GM21737 (cell line): ENCODE measurements around the gene MAST2.
"Not testable (repeated sequence)": the region's sequence is repeated elsewhere in the genome, so short reads cannot be mapped to it uniquely, and the experiment has no call there.

ENCODE experiments used
- ATAC-seq: cut with Tn5 transposase; IDR thresholded peaks from one replicate; pipeline ENCODE4 v1.9.1; 2021; ENCODE audit warnings: mild to moderate bottlenecking, moderate library complexity; ENCODE audit not compliant: unreplicated experiment

The MAST2 gene

DNA sequence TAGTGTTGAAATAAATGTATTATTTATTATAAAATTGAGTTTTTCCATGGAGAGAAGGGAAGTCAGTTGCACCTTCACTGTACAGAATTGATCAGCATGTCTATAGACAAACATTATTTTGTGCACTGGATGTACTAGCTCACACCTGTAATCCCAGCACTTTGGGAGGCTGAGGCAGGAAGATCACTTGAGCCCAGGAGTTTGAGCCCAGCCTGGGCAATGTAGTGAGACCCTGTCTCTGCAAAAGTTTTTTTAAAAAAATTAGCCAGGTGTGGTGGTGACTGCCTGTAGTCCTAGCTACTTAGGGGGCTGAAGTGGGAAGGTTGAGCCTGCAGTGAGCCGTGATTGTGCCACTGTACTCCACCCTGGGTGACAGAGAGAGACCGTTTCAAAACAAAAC, 87.7 kb downstream of the MAST2 start:
- ATAC-seq, result no peak

DNA sequence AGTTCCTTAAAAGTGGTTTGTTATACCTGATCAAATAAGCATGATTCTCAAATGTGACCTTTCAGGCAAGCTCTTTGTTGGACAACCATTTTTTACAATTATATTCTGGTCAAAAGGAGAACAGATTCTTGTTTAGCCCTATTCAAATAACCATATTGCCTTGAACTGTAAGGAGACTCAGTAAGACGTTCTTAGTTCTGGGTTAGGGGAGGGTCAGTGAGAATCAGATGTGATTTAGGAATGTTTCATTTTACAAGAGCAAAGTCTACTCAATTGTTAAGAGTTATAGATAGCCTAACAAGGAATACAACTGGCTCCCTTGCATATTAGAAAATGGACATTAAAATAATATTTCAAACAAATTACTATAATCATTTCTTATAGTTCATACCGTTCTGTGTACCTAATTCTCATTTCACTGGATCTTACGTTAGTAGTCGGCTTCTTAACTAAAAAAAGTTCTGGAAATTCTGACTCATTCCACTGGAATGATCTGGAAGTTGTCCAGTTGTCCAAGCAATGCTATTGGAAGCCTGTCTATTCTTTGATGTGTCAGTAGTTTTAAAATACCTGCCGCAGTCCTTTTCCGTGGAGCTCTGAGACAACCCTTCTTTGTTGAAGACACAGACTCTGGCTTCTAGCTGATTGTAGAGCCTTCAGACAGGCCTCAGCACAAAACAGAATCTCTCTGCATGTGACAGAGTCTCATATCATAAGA, 88.8 kb downstream of the MAST2 start:
- no peak for ATAC-seq

DNA sequence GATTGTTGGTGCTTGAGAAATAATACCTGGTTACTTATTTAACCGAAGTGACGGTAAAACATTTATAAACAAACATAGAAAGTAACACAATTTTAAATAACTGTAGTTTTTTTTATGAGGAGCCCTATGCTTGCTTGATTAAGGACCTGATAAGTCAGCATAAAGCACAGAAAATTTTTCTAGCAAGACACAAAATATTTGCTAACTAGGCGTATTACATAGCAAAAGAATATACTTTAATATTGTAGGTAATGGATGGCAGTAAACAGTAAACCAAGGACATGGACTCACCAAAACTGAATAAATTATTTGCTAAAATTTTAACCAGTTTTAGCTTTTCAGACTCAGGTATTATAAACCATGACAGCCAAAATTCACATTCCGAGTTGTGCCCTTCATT, 90.9 kb downstream of the MAST2 start:
- ATAC-seq, result no peak

DNA sequence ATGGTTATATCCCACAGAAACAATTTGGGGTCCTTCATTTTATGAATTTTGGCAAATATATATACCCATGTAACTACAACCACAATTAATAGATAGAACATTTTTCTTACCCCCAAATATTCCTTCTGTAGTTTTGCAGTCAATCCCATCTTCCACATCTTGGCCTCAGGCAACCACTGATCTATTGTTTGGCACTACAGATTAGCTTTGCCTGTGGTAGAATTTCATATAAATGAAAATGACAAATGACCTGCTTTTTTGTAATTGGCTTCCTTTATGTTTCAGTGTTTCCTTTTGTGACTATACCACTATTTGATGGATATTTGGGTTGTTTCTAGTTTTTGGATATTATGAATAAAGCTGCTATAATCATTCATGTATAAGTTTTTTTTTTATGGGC, 91.5 kb downstream of the MAST2 start:
- ATAC-seq, result no peak

DNA sequence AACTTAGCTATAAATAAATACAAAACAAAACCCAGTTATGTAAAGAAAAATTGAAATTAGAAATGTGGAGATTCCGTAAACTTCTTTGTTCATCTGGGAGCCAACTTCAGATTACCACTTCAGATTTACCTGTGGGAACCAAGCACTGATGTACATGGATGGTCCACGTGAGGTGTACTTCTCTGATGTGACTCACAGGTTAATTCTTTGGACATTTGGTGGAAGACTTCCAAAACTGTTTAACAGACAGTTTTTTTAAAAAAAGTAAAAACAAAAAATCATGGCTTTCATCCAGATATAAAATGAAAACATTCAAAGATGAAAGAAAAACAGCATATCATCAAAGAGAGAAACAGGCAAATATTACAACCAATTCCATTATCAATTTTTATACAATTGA, 92.0 kb downstream of the MAST2 start:
- no peak for ATAC-seq

DNA sequence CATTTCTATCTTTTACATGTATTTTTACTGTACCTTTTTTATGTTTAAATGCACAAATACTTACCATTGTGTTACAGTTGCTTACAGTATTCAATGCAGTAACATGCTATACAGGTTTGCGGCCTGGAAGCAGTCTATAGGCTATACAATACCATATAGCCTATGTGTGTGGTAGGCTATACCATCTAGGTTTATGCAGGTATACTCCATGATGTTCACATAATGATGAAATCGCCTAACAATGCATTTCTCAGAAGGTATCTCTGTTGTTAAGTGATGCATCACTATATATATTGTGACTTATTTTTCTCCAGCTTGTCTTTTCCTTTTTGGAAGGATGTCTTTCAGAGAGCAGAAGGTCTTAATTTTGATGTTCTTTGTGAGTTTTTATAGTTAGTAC, 103.5 kb downstream of the MAST2 start:
- ATAC-seq, result no peak

DNA sequence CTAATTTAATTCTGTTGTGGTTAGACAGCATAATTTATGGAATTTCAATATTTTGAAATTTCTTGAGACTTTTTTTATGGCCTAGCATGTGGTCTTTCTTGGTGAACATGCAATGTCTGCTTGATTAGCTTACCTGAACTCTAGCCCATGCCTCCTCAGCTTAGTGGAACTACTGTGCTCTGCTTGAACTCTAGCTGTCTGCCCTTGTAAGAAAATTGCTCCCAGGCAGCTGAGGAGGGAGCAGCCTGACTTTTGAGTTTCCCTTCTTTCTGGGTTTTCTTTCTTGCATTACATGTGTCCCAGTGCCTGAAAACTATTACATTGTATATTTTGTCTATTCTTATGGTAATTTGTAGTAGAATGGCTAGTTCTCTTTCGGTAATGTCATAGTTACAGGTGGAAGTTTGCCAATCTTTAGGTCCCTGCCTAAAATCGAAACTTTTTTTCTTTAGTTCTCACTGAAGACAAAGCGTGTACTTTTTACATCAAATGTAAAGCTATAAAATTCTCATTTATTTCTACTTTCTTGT, 105.3 kb downstream of the MAST2 start:
- ATAC-seq, result no peak

DNA sequence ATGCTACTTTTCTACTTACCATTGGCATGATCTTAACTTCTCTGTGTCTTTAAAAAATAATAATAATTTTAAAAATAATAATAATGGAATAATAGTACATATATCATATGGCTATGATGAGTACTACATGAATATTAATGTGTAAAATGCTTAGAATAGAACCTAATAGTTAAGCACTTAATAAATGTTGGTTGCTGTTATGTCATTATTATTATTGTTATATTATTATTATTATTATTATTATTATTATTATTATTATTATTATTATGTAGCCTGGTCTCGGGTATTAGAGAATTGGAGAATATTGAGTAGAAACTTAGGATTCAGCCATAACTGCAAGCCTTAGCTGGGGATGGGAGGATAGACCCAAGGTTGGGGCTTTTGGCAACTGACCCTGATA, 108.2 kb downstream of the MAST2 start:
- ATAC-seq, result no peak

DNA sequence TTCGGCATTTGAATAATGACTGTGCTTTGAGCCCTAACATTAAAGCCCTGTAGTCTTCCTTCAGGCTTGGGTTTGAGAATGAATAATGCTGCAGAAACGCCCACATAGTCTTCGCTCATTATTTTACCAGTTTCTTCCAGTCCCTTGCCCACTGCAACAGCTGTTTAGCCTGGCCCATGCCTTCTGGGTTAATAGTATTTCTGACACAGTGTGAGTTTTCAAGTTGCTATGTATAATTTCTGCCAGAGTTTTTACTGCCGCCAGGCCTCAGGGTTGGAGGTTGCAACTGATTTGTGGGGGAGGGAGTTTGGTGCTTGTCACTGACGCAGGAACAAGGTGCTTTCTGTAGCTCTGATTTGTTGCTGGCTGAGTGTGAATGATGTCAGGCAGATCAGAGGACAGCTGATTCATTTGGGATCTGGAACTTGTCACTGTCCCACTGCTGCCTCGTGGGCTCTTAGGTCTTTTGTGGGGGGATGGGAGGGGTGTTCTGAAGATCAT, 109.8 kb downstream of the MAST2 start:
- ATAC-seq, result no peak

DNA sequence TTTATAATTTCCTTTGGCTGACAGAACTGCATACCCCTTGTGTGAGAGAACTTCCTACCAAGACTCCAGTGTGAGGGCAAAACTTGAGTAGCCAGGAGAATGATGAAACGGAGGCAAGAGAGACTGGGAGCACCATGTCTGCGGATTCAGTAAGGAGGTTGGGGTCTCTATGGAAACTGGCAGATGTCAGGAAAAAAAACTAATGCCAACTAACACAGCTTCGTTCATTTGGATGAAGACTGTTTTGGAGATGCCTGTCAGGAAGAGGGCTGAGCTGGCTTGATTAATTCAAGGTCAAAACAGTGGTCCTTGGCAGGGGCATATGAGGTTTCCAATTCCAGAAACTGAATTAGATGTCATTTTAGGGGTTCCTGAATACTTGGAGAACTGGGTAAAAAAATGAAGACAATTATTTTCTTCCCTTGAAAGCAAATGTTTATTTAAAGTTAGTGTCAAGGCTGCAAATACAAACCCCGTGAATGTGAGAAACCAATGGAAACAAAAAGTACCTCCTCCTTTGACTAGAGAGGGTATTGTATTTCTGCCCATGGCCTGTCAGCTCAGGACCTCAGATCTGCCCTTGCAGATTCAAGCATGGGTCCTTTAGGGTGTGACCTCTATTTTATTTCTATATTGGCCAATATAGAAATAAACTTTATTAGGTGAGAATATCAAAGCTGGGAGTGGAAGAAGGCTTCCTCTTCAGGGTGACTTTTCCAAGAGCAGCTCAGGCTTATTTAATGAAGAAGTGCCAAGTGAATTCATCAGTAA, 110.5 kb downstream of the MAST2 start:
- ATAC-seq, result no peak

DNA sequence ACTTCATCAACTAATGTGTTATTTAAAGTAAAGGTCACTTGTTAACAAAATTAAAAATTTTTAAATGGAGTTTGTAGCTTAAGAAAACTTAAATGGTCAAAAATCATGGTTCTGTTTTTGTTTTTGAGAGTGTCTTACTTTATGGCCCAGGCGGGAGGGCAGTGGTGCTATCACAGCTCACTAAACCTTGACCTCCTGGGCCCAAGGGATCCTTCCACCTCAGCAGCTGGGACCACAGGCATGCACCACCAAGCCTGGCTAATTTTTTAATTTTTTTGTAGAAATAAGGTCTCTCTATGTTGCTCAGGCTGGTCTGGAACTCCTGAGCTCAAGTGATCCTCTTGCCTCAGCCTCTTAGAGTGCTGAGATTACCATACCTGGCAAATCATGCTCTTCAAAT, 111.4 kb downstream of the MAST2 start:
- ATAC-seq, result no peak

DNA sequence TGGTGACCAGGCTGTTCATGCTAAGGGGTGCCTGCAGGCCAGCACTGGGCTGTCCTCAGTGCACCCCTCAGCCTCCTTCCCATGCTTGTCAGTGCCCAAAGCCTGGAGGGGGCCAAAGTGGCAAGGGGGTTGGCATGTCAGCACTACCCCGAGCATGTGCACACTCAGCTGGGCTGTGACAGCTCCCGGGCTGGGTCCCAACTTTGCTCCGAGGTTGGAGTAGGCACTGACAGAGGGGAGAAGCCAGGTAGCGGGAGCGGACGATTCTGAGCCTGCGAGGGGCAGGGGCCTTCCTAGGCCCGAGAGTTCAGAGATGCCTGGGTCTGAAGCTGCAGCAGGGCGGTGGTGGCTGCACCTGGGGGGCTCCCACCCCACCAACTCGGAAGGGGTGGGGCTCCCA, 119.0 kb downstream of the MAST2 start:
- no peak for ATAC-seq

DNA sequence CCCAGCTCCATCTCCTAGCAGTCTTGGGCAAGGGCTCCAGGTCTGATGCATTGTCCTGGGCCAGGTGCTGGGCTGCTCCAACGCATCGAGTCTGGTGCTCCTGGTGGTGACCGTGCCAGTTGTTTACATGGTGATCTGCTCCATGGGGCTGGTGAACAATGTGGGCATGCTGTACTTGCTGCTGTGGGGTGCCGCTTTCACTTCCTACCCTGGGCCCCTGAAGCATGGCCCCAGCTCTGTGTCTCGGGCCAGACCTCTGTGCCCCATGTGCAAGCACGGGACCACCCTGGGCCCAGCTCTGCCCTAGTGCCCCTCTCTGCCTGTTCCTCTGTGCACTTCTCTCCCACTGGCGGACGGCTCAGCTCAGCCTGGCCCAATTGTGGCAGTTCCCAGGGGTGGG, 119.4 kb downstream of the MAST2 start:
- no peak for ATAC-seq

DNA sequence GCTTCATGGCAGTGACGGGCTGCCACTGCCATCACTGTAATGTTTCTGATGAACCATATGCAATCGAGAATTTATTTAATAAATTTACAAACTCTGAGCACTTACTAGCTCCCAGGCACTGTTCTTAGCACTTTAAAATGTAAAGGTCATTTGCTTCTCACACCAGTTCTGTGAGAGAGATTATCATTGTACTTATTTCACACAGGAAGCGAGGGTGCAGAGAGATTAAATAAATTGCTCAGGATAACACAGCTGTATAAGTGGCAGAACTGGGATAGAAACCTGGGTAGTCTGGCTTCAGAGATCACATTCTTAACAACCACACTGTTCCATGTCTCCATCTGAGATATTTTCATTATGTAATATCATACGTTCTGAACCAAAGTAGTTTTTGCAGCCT, 119.9 kb downstream of the MAST2 start:
- ATAC-seq, result no peak

DNA sequence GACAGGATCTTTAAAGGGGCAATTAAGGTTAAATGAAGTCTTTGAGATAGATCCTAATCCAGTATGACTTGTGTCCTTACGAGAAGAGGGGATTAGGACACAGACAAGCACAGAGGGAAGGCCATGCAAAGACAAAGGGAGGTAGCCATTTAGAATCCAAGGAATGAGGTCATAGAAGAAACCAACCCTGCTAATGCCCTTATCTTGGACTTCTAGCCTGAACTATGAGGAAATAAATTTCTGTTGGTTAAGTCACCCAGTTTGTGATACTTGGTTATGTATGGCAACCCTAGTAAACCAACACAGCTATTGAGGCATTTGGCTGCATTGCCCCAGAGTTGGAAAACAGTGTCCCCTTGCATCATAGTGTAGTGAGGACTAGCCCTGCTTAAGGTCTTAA, 121.3 kb downstream of the MAST2 start:
- ATAC-seq, result no peak

DNA sequence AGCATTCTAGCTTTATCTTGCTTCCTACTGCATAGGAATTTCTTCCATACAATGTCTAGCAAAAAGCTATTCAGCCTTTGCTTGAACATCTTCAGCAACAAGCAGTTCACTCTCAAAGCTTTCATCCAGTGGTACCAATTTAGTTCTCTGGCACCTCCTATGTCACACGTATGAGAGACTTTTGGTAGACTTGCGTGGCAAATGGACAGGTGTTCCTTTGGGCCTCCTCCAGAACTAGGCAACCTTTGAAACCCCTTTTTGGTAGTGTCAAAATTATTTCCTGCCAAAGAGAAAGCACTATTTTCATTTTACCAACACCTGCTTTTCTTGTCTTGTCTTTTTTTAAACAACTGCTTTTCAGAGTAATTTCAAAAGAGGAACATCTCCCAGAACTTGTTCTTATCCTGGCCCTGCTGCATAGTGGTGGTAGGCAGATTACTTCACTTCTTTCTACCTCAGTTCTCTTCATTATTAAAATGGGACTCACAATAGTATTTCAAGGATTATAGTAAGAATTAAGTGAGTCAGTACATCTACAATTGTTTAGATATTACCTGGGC, 122.4 kb downstream of the MAST2 start:
- ATAC-seq, result no peak

DNA sequence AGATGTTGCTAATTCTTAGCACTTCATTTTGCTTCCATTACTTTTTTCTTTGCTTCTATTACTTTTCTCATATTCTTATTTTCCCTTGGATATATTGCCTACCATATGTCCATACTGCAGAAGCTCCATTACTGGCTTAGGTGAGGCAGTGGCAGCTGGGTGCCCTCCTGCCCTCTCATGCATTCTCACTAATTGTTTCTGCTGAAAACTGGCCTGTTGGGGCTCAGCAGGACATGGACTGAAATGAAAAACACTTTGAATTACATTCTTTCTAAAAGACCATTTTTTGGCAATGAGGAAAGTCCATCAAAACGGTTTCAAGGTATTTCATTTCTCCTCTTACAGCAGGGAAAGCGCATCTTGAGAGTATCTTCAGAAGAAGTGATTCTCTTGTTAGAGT, 122.9 kb downstream of the MAST2 start:
- no peak for ATAC-seq

DNA sequence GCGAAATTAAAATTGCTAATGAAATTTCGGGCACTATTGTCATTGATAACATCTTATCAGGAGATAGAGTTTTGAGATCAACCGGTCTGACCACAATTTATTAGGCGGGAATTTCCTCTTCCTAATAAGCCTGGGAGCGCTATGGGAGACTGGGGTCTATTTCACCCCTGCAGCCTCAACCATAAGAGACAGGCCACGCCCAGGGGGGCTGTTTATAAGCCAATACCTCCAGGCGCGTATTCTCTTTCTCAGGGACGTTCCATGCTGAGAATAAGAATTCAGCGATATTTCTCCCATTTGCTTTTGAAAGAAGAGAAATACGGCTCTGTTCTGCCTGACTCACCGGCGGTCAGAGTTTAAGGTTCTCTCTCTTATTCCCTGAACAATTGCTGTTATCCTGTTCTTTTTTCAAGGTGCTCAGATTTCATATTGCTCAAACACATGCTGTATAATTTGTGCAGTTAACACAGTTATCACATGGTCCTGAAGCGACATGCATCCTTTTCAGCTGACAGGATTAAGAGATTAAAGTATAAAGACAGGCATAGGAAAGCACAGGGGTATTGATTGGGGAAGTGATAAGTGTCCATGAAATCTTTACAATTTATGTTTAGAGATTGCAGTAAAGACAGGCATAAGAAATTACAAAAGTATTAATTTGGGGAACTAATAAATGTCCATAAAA, 124.0 kb downstream of the MAST2 start:
- not testable (repeated sequence) for ATAC-seq

DNA sequence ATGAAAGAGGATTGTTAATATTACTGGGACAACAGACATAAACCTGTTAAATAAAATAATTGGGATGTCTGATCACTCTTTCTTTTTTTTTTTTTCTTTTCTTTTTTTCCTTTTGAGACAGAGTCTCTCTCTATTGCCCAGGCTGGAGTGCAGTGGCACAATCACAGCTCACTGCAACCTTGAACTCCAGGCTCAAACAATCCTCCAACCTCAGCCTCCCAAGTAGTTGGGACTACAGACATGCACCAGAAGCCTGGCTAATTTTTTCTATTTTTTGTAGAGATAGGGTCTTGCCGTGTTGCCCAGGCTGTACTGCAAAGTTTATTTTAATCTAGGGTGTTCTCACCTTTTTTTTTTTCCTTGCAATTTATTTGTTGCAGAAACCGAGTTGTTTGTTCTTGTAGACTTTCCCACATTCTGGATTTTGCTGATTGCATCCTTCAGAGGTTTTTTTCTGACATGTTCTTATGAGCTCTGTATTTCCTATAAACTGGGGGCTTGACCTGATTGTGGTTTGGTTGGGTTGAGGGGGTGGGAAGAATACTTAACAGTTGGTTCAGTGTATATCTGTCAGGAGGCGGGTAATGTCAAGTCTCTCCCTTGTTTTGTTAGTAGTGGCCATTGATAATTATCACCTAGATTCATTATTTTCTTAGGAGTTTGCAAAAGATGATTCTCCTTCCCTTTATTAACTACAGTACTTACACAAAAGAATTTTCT, 125.2 kb downstream of the MAST2 start:
- ATAC-seq, result no peak

DNA sequence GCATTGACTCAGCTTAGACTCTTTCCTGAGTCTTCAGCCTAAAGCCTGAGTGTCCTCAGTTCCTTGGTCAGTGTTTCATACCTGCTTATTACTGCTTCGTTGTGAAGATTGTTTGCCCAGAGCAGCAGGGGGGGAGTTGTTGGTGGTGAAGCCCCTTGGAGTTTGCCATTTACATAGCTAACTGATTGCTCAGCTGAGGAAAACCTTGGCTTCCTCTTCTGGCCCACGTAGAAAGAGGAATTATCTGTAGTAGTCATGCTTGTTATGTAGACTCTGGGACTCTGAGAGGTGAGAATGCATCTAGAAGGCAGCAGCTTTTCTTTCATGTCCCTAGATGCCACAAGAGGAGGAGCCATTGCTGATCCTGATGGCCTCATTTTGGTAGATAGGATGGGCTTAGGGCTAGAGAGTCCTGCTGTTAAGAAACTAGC, 125.9 kb downstream of the MAST2 start:
- no peak for ATAC-seq
